Natural killer cell (primary cell): ENCODE results near the gene RAI14. TPM values are rescaled to one million over a fixed set of nuclear protein-coding genes. Genes with fewer than 3 reads are reported as not detected.
"Not testable (repeated sequence)": the region's sequence is repeated elsewhere in the genome, so short reads cannot be mapped to it uniquely, and the experiment has no call there.

Experiments used
- ATAC-seq, 3 donors: fragments of 150-1000 bp in 2 of 3; fragments of 200-7000 bp in 1 of 3; cut with Tn5 transposase; 1 replicate in 1 of 3; 2 replicates in 2 of 3; pipeline ENCODE4 v1.10.0; 2021; ENCODE audit warnings: mild to moderate bottlenecking in 2 of 3, moderate library complexity in 2 of 3
- DNase-seq, 2 donors: peaks; one replicate each; pipeline versions ENCODE4 v3.0.0 to v3.0.0-alpha.2; 2013 to 2021; ENCODE audit warnings: mixed read lengths in 1 of 2
- H3K27ac ChIP-seq: one replicate; pipeline ENCODE4 v1.5.1; 2013; ENCODE audit warnings: mild to moderate bottlenecking, low read length
- H3K27me3 ChIP-seq: one replicate; pipeline ENCODE4 v1.6.1; 2013; ENCODE audit warnings: low read length; ENCODE audit not compliant: control insufficient read depth, insufficient read depth
- H3K36me3 ChIP-seq: one replicate; pipeline ENCODE4 v1.6.1; 2013; ENCODE audit warnings: low read length; ENCODE audit not compliant: control insufficient read depth, insufficient read depth
- H3K4me1 ChIP-seq: one replicate; pipeline ENCODE4 v1.6.1; 2013; ENCODE audit warnings: low read length; ENCODE audit not compliant: control insufficient read depth, insufficient read depth
- H3K4me3 ChIP-seq: one replicate; pipeline ENCODE4 v1.5.1; 2013; ENCODE audit warnings: low read length
- H3K9me3 ChIP-seq: one replicate; pipeline ENCODE4 v1.6.1; 2013; ENCODE audit warnings: low read length; ENCODE audit not compliant: control insufficient read depth, insufficient read depth
- H3K27ac Mint-ChIP-seq, 2 donors: one replicate each; pipeline ENCODE4 v1.8.0; 2022; ENCODE audit warnings: mild to moderate bottlenecking in 2 of 2, mixed read lengths in 2 of 2, moderate library complexity in 1 of 2
- H3K27me3 Mint-ChIP-seq, 2 donors: one replicate each; pipeline ENCODE4 v1.8.0; 2022; ENCODE audit warnings: low read depth in 2 of 2, mixed read lengths in 2 of 2
- H3K36me3 Mint-ChIP-seq: one replicate; pipeline ENCODE4 v1.8.0; 2022; ENCODE audit warnings: mixed read lengths
- H3K4me1 Mint-ChIP-seq, 2 donors: one replicate each; pipeline ENCODE4 v1.8.0; 2022; ENCODE audit warnings: mixed read lengths in 2 of 2
- H3K4me3 Mint-ChIP-seq: one replicate; pipeline ENCODE4 v1.8.0; 2022; ENCODE audit warnings: mild to moderate bottlenecking, moderate library complexity, mixed read lengths
- H3K9me3 Mint-ChIP-seq, 2 donors: one replicate each; pipeline ENCODE4 v1.8.0; 2022; ENCODE audit warnings: mixed read lengths in 2 of 2
- CTCF ChIP-seq: fragments of 200-600 bp; IDR thresholded peaks from one replicate; pipeline ENCODE4 v1.8.0; 2022; ENCODE audit warnings: antibody characterized with exemption
- WGBS: methylation state at CpG from one replicate; pipeline ENCODE4 v1.1.7; 2013; ENCODE audit warnings: missing lambda C conversion rate; ENCODE audit not compliant: insufficient coverage; 5-methylcytosine and 5-hydroxymethylcytosine counted together
- intact Hi-C: fragments of 100-400 bp; cut with micrococcal nuclease; formaldehyde crosslinking; loops from one replicate; pipeline ENCODE4 v1.14.2; 2022
- total RNA-seq, 4 donors: library from RNA; stranded (reverse); fragments of 120-200 nt in 1 of 4; gene quantifications; one replicate each; pipeline versions ENCODE4 v1.2.3 to v1.2.4, GENCODE V29; 2013 to 2022

The RAI14 gene
- total RNA-seq, 3 donors from 2014 or later (not counting 1 experiment from before 2014, with no cell fraction given): 0.40 to 2.9 (median 2.8) TPM

GRCh38 chr5:34758514-34758913 is 102.4 kb downstream of the RAI14 start:
- intact Hi-C loops: no loop called here
- no peaks in the 10 kb centered on the region for H3K36me3 ChIP-seq
- 79% methylated on average over 2 of the region's 3 CpGs for WGBS
- Mint-ChIP-seq H3K4me3 (no peak overlapping the region), H3K27me3 (no peaks in the 10 kb centered on the region), H3K36me3 (no peaks in the 10 kb centered on the region), H3K9me3 (no peaks in the 10 kb centered on the region), H3K4me1 (no peaks in the 10 kb centered on the region), H3K27ac (no peak overlapping the region)
- TF ChIP-seq CTCF: no peak
- DNase-seq (no peak), ATAC-seq (no peak)
- H3K9me3 ChIP-seq: no peaks in the 10 kb centered on the region
- no peak overlapping the region for H3K4me3 ChIP-seq
- H3K27ac ChIP-seq: no peak overlapping the region
- no peaks in the 10 kb centered on the region for H3K4me1 ChIP-seq
- H3K27me3 ChIP-seq: no peaks in the 10 kb centered on the region

GRCh38 chr5:34759213-34759612 is 103.1 kb downstream of the RAI14 start:
- H3K36me3 Mint-ChIP-seq, H3K27ac ChIP-seq, H3K4me3 ChIP-seq, H3K4me1 Mint-ChIP-seq, H3K9me3 Mint-ChIP-seq, H3K4me1 ChIP-seq, H3K9me3 ChIP-seq, intact Hi-C loops, H3K36me3 ChIP-seq, H3K27ac Mint-ChIP-seq, H3K27me3 ChIP-seq, H3K4me3 Mint-ChIP-seq, H3K27me3 Mint-ChIP-seq, DNase-seq, ATAC-seq: not testable (repeated sequence)
- 81% methylated on average over 5 of the region's 5 CpGs for WGBS

DNA sequence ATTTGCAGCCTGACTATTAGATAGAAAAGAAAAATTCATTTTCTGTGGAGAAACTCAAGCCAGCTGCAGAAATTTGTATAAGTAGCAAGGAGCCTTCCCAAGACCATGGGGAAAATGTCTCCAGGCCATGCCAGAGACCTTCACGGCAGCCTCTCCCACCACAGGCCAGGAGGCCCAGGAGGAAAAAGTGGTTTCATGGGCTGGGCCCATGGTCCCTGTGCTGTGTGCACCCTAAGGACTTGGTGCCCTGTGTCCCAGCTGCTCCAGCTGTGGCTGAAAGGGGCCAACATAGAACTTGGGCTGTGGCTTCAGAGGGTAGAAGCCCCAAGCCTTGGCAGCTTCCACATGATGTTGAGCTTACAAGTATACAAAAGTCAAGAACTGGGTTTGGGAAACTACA is 109.5 kb downstream of the RAI14 start:
- Histone ChIP-seq H3K4me3 (no peak overlapping the region), H3K27ac (no peak overlapping the region), H3K9me3 (no peaks in the 10 kb centered on the region), H3K4me1 (no peaks in the 10 kb centered on the region), H3K27me3 (no peaks in the 10 kb centered on the region), H3K36me3 (no peaks in the 10 kb centered on the region)
- H3K9me3 Mint-ChIP-seq: no peaks in the 10 kb centered on the region
- DNase-seq (no peak), ATAC-seq (no peak)
- WGBS: 90% methylated on average over 1 of the region's 1 CpG
- H3K27me3 Mint-ChIP-seq: peaks cover 0 to 4% of the 10 kb centered on the region in 2 donors
- no peaks in the 10 kb centered on the region for H3K4me1 Mint-ChIP-seq
- H3K36me3 Mint-ChIP-seq: no peaks in the 10 kb centered on the region
- intact Hi-C loops: no loop called here
- H3K27ac Mint-ChIP-seq: no peak overlapping the region
- TF ChIP-seq CTCF: no peak
- H3K4me3 Mint-ChIP-seq: no peak overlapping the region

- Histone ChIP-seq H3K27ac (no peak overlapping the region), H3K9me3 (no peaks in the 10 kb centered on the region), H3K36me3 (no peaks in the 10 kb centered on the region), H3K4me1 (no peaks in the 10 kb centered on the region), H3K4me3 (no peak overlapping the region), H3K27me3 (no peaks in the 10 kb centered on the region)
- H3K4me3 Mint-ChIP-seq: no peak overlapping the region
- no peak for TF ChIP-seq CTCF
- no peaks in the 10 kb centered on the region for H3K9me3 Mint-ChIP-seq
- intact Hi-C loops: no loop called here
- H3K36me3 Mint-ChIP-seq: no peaks in the 10 kb centered on the region
- H3K4me1 Mint-ChIP-seq: no peaks in the 10 kb centered on the region
- H3K27ac Mint-ChIP-seq: no peak overlapping the region
- ATAC-seq (no peak), DNase-seq (no peak)
- H3K27me3 Mint-ChIP-seq: peaks cover 0 to 4% of the 10 kb centered on the region in 2 donors
- WGBS: 73% methylated on average over 6 of the region's 7 CpGs
These were observed 111.1 kb downstream of the RAI14 start for GRCh38 chr5:34767180-34767579.
